Adipose tissue (tissue), 3 donors: ENCODE results near the gene NELL1. TPM values are rescaled to one million over a fixed set of nuclear protein-coding genes. Genes with fewer than 3 reads are reported as not detected.
"Not testable (repeated sequence)": the region's sequence is repeated elsewhere in the genome, so short reads cannot be mapped to it uniquely, and the experiment has no call there.

ENCODE experiments used
- H3K27ac ChIP-seq: one replicate; pipeline ENCODE4 v1.5.1; 2013; ENCODE audit warnings: low read depth, low read length
- WGBS, 3 donors: extraction: QIAGEN DNeasy Blood & Tissue Kit; methylation state at CpG; one replicate each; pipeline ENCODE4 v1.1.7; 2013; 5-methylcytosine and 5-hydroxymethylcytosine counted together
- polyA plus RNA-seq, 3 donors: library from polyadenylated mRNA; stranded (reverse); fragments of 200-250 nt; gene quantifications; one replicate each; pipeline ENCODE4 v1.2.3, GENCODE V29; 2013
- donor health status: healthy with polysubstance abuse.
- donor health status: Bipolar disorder and iron deficiency.
- donor health status: healthy.

NELL1 gene
- polyA plus RNA-seq, 3 donors = 0.03 TPM; not detected in 1

DNA sequence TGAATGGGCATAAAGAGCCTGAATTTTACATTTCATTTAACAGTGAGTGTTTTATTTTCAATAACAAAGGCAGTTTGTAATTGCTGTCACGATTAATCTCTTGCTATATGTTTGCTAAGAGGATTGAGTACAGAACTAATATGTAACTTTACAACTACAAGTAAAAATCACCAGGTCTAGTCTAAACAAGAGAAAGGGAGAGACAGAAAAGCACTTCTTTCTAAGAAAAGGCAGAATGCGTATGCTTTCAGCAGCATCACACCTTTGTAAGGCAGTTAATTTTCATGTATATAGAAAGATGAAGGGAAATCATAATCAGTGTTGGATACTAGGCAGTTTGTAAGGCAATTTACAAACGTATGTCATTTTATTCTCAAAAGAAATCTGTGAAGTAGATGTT is 169.8 kb downstream of the NELL1 start:
- WGBS, 3 donors = 23 to 47% (median 42%) methylated on average over 3 of the region's 3 CpGs
- no peak overlapping the region for H3K27ac ChIP-seq

DNA sequence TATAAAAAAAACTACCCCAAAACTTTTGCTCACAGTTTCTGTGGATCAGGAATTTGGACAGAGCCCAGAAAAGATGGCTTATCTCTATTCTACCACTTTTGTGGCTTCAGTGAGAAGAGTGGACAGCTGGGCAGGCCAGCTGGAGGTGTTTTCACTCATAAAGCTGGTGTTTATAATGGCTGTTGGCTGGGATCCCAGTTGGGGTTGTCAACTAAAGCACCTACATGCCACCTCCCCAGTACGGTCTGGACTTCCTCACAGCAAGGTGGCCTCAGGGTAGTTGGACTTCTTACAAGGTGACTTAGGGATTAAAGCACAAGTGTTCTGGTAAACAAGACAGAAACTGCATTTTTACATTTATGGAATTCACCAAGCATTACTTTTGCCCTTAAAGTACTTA is 171.0 kb downstream of the NELL1 start:
- H3K27ac ChIP-seq = no peak overlapping the region
- WGBS, 3 donors = 8 to 49% (median 32%) methylated on average over 1 of the region's 1 CpG

DNA sequence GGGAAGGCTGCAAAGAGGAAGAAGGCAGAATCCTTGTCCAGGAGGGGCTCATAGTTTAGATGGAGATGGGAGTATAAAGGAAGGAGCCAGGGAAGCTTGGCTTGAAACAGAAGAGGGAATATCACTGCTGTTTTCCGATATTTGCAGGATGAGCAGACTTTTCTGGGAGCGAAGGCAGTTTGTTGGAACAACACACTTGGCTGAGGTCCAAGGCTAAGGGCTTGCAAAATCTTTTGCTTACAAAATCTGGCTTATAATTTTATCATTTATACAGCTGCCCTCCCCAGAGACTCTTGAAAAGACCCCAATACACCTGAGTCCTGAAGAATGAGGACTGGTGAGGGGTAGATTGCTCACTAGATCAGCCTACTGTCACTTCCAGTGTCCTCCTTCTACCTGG is 174.8 kb downstream of the NELL1 start:
- 58 to 79% (median 61%) methylated on average over 2 of the region's 2 CpGs for WGBS, 3 donors
- H3K27ac ChIP-seq = no peak overlapping the region

DNA sequence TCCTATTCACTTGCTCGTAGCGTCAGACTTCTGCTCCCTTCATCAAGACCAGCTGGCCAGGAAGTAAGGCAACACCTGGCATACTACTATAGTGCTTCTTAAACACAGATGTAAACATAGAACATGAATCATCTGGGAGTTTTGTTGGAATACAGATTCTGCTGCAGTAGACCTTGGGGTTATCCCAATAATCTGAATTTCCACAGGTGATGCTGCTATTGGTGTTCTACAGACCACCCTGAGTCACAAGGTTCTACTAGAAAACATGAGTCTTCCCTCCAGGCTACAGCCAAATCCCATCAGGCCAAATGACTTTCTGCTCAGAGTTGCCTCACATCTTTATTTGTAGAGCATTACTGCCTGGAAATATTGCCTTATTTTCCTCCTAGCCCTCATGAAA is 175.2 kb downstream of the NELL1 start:
- WGBS, 3 donors = 45 to 83% (median 61%) methylated on average over 2 of the region's 2 CpGs
- no peak overlapping the region for H3K27ac ChIP-seq

DNA sequence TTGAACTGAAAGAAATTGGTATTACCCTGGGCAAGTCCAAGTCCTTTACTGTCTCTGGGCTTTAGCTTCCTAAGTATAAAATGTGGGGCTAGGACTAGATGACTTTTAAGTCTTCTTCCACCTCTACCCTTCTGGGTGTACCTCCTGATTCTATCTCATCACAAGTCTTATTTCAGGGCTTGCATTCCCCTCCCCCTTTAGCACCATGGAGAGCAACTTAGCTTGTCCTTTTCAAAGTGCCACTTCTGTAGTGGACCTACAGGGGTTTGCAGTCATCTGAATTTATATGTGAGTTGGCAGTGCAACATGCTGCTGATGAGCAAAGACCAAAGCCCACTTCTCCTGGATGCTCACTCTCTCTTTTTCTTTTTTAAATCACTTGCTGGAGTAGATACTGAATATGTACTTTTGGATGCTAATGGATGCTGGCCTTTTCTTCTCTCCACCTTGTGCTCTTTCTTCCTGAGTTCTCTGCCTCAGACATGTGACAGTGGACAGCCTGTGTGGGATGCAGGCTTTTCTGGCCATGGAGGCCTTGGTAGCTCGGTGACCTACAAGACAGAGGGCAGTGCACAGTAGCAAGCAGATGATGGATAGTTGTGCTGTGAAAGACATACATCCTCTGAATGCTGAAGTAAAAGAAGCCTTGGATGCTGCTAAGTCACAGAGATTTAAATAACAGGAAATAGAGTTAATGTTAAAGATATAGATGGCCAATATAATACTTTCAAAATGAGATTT is 185.0 kb downstream of the NELL1 start:
- H3K27ac ChIP-seq = no peak overlapping the region
- WGBS, 3 donors = 45 to 67% (median 48%) methylated on average over 1 of the region's 1 CpG

DNA sequence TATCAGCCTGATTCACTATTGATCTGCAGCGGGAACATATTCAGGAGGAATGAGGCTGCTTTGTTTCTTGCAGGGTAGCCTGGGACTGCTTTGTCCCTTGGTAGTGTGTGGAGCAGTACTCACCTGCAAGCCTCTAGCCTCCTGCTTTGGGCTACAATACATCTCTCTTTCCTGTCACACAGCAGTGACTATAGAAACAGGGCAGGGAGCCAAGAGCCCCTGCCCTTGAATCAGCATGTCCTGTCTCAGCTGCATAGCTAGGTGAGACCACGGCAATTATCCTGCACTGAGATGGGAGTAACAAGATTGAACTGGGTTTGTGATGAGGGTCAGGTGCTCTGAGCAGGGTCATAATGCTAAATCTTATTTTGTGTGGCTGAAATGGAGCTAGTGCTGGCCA is 191.9 kb downstream of the NELL1 start:
- WGBS, 3 donors = 43 to 76% (median 73%) methylated on average over 2 of the region's 2 CpGs
- no peak overlapping the region for H3K27ac ChIP-seq

DNA sequence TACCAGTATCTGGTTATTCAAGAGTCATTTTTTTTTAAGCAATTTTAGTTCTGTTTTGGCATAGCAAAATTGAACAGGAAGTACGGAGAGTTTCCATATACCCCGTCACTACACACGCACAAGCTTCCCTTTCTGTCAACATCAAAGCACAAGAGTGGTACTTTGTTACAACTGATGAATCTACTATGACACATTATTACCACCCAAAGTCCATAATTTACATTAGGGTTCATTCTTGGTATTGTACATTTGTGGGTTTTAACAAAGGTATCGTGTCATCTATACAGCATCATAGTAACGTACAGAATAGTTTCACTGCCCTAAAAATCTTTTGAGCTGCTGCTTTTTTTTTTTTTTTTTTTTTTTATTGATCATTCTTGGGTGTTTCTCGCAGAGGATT is 192.9 kb downstream of the NELL1 start:
- WGBS, 3 donors = 52 to 64% (median 59%) methylated on average over 6 of the region's 6 CpGs
- not testable (repeated sequence) for H3K27ac ChIP-seq

- H3K27ac ChIP-seq = no peak overlapping the region
Measured at GRCh38 chr11:20864628-20865027, 195.2 kb downstream of the NELL1 start.

- no peak overlapping the region for H3K27ac ChIP-seq
- 55 to 74% (median 72%) methylated on average over 4 of the region's 4 CpGs for WGBS, 3 donors
Measured at GRCh38 chr11:20865161-20865560, 195.8 kb downstream of the NELL1 start.

DNA sequence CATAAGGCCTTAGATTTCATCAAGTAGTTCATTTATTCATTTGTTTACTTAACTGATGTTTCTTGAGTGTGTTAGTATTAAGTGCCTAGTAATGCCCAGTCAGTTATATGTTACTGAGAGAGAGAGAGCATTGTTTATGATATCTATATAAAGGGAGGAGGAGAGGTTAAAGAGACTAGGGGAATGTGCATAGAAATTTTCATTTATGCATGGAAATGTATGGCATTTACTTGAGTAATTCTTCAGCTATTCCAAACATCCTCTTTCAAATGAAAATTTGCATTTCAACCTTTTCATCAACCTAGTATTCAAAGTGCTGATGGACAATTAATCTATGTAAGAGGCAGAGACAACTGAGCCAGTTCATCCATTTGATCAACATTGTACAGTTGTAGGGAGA is 199.7 kb downstream of the NELL1 start:
- H3K27ac ChIP-seq = no peak overlapping the region

- WGBS, 3 donors = 2 to 9% (median 9%) methylated on average over 3 of the region's 3 CpGs
- no peak overlapping the region for H3K27ac ChIP-seq
Measured at GRCh38 chr11:20873054-20873453, 203.7 kb downstream of the NELL1 start.

DNA sequence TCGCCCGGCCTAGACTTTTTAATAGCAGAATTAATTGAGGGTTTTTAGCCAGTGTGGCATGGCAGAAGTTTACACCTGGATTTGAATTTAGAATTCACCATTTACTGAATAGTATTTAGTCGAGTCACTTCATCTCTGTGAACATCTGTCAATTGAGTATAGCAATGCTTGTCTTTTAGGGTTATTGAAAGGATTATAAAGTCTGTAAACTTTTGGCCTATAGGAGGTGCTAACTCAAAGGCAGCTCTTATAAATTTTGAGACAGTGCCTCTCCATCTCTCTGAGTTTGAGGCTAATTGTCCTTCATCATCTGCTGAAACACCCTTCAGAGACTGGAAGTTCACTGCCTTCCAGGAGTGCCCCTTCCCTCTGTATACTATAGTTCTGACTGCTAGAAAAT is 205.0 kb downstream of the NELL1 start:
- H3K27ac ChIP-seq = no peak overlapping the region
- 81 to 87% (median 84%) methylated on average over 3 of the region's 3 CpGs for WGBS, 3 donors

DNA sequence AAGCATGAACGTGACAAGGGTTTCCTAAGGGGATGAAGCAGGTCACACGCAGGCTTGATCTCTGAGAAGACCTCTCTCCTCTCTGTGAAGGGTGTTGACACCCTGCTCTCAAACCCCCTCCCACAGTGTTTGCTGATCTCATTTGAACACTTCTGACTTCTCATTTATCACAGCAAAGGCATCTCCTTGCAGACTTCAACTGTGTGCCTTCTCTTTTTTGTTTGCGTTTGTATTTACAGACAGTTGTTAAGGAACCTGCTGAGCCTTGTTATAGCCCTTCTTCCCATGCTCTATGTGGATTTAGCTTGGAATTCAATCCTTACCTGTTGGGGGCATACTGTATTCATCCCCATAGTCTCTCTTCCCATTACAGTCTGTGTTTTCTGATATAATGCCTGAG is 206.5 kb downstream of the NELL1 start:
- 9 to 52% (median 41%) methylated on average over 3 of the region's 3 CpGs for WGBS, 3 donors
- H3K27ac ChIP-seq = no peak overlapping the region

DNA sequence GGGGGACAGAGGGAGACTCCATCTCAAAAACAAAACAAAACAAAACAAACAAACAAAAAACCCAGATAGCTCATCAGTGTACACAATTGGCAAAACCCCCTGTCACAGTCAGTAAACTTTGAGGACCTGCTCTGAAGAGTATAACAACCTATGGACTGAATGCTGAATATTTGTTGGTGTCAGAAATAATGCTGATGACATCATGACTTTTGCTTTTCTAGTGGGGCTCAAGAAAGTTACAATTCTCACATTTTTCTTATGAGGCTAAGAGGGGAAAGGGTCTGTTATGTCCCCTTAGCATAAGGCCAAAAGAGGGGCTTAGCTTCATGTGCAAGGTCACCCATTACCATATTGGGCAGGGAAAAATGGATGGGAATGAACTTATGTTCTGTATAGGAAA is 207.4 kb downstream of the NELL1 start:
- no peak overlapping the region for H3K27ac ChIP-seq

DNA sequence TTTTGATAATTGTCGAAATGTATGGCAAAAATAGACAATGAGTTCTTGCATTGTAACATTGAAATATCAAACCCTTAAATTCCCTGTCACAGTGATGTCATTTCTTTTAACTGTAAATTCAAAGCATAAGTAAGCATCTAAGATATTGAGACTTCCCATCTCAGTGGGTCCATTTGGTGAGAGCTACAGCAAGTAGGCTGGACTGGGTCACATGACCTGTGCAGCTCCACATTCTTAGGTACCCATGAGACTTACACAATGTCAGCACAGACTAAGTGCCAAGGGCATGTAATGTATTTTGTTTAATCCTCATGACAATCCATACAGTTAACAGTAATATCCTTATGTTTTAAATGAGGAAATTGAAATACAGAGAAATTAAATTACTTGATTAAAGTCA is 210.7 kb downstream of the NELL1 start:
- 39 to 89% (median 78%) methylated on average over 1 of the region's 1 CpG for WGBS, 3 donors
- no peak overlapping the region for H3K27ac ChIP-seq

DNA sequence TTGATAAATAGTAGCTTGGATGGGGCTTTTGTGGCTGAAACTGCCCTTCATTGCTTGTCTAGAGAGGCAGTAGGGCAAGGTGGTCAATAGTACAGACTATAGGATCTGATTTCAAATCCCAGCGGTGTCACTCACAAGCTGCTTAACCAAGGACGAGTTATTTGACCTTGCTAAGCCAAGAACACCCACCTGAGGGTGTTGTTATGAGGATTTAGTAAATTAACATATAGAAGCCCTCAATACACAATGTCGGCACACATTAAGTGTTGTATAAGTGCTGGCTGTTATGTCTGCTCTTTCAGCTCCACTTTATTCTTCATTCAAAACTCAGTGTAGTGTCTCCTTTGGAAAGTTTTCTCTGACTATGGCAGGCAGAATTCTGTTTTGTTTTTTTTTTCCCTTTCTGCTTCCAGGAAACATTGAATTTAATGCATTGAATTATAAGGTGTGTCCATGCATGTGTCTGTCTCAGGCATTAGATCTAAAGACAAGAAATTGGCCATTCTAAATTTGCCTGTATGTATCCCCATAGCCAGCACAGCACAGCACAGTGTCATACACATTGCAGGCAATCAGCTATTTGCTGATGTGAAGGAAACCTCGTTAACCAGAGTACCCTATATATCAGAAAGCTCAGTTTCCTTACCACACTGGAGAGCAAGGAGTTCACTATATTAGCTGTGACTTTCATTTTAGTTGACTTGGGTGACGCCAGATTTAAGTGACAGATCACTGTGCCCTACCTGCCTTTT is 212.1 kb downstream of the NELL1 start:
- WGBS, 3 donors = 32 to 52% (median 44%) methylated on average over 5 of the region's 5 CpGs
- H3K27ac ChIP-seq = no peak overlapping the region

- no peak overlapping the region for H3K27ac ChIP-seq
- 61 to 79% (median 71%) methylated on average over 2 of the region's 2 CpGs for WGBS, 3 donors
Measured at GRCh38 chr11:20887137-20887536, 217.8 kb downstream of the NELL1 start.

DNA sequence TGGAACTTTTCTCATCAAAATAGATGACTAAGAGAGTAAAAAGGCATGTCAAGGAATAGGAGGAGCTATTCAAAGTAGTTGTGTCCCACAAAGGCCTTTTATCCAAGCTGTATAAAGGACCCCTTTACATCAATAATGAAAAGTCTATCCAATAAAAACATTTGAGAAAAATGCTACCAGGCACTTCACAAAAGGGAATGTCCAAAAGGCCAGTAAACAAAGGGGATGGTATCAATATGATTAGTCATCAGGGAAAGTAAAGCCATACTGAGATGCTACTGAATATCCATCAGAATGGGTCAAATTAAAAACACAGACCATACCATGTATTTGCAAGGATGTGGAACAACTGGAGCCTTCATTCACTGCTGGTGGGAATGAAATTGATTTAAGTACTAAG is 224.9 kb downstream of the NELL1 start:
- no peak overlapping the region for H3K27ac ChIP-seq

DNA sequence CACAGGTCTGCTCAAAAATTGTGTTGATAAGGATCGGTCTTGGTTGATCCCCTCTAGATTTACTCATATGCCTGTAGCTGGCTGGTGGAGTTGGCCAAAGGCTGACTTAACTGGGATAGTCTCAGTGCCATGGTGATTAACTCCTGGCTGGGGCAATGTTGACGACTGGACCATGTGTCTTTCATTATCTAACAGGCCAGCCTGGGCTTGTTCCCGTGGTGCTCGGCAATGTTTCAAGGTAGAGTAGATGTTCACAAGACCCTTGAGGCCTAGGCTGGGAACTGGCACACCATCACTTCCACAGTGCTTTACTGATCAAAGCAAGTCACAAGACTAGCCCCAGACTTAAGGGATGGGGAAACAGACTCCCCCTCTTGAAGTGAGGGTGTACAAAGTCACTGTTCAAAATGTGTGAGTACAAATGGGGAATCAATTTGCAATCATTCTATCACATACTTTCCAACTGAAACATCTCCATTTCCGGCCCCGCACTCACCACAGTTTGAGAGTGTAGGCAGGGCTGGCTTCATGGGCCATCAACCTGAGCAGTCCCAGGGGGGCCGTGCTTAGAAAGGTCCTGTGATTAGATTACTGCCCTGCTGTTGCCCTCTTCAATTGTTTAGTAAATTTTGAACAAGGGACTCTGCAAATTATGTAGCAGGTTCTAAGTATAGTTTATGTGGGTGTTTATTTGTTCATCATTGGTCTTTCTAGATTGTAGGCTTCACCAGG is 240.8 kb downstream of the NELL1 start:
- 74 to 86% (median 79%) methylated on average over 7 of the region's 7 CpGs for WGBS, 3 donors
- no peak overlapping the region for H3K27ac ChIP-seq

- no peak overlapping the region for H3K27ac ChIP-seq
Measured at GRCh38 chr11:20910733-20911132, 241.3 kb downstream of the NELL1 start.
